Fibroblast of mammary gland (primary cell): ENCODE measurements around the gene KIF21A.

ENCODE experiments used
- DNase-seq: peaks from one replicate; pipeline ENCODE4 v3.0.0-alpha.2; 2010; ENCODE audit warnings: low read depth
- H3K4me3 ChIP-seq: 2 replicates; pipeline ENCODE4 v1.5.1; 2011; ENCODE audit warnings: low read depth, mild to moderate bottlenecking, low read length, moderate library complexity; ENCODE audit not compliant: control insufficient read depth
- CTCF ChIP-seq: conservative IDR thresholded peaks from 2 replicates; pipeline ENCODE4 v1.5.1; 2011; ENCODE audit warnings: low read depth, low read length, inconsistent platforms; ENCODE audit not compliant: control insufficient read depth, insufficient read depth

KIF21A gene

GRCh38 chr12:39327510-39327909 lies 115.4 kb downstream of the KIF21A start:
- no peak for DNase-seq
- no peak overlapping the region for H3K4me3 ChIP-seq
- TF ChIP-seq CTCF = no peak

GRCh38 chr12:39319180-39319579 lies 123.7 kb downstream of the KIF21A start:
- H3K4me3 ChIP-seq = no peak overlapping the region
- DNase-seq = no peak
- TF ChIP-seq CTCF = no peak

- TF ChIP-seq CTCF = no peak
- DNase-seq = no peak
- H3K4me3 ChIP-seq = no peak overlapping the region
Measured at GRCh38 chr12:39314547-39314946, 128.4 kb downstream of the KIF21A start.

GRCh38 chr12:39309516-39309915 lies 133.4 kb downstream of the KIF21A start:
- H3K4me3 ChIP-seq = no peak overlapping the region
- no peak for DNase-seq
- no peak for TF ChIP-seq CTCF

- no peak overlapping the region for H3K4me3 ChIP-seq
- DNase-seq = peak; percentile 28
- no peak for TF ChIP-seq CTCF
Measured at GRCh38 chr12:39301422-39301821, 141.5 kb downstream of the KIF21A start.

GRCh38 chr12:39300799-39301198 lies 142.1 kb downstream of the KIF21A start:
- H3K4me3 ChIP-seq = no peak overlapping the region
- peak; percentile 80 for DNase-seq
- no peak for TF ChIP-seq CTCF

GRCh38 chr12:39297891-39298290 lies 145.0 kb downstream of the KIF21A start:
- TF ChIP-seq CTCF = no peak
- no peak for DNase-seq
- H3K4me3 ChIP-seq = no peak overlapping the region
